K562 (cell line): ENCODE results near the gene AQR. TPM values are rescaled to one million over a fixed set of nuclear protein-coding genes. Genes with fewer than 3 reads are reported as not detected.
A peak's percentile ranks its signal among the peaks of the same experiment; 100 is the strongest.

Experiments
- ATAC-seq: fragments of 200-7000 bp; cut with Tn5 transposase; 3 replicates; pipeline ENCODE4 v1.9.1; 2020; ENCODE audit warnings: moderate library complexity
- BruUV-seq: library from RNA; stranded (reverse); fragments of 400-500 nt; replicated peaks from 2 replicates; lab custom pipeline; 2021; lab: Mats Ljungman, UMichigan
- CTCF ChIA-PET: fragments of 300-600 bp; formaldehyde crosslinking; extraction: SDS; loops from one replicate; lab custom pipeline; 2021; ENCODE audit warnings: low intra/inter-chr PET ratio; lab: Yijun Ruan, JAX
- POLR2A ChIA-PET: fragments of 300-600, 350-650 bp; sonication (Branson Sonifier 250); formaldehyde crosslinking; extraction: SDS; loops from one replicate; lab custom pipeline; 2021; ENCODE audit warnings: antibody characterized with exemption, inconsistent platforms; lab: Yijun Ruan, JAX
- DNase-seq, 4 experiments: peaks; one replicate each; pipeline versions ENCODE4 v3.0.0 to v3.0.0-alpha.2; 2011 to 2018; ENCODE audit warnings: low spot score in 3 of 4, mixed read lengths in 3 of 4; ENCODE audit errors: extremely low read depth in 1 of 4
- FAIRE-seq: peaks from 2 replicates; lab custom pipeline; 2011; peaks lifted over from hg19 to GRCh38; lab: Jason Lieb, UNC
- H2AFZ ChIP-seq: 2 replicates; pipeline ENCODE4 v1.6.0; 2011; ENCODE audit warnings: low read depth, low read length, control low read depth, inconsistent platforms
- H3K27ac ChIP-seq: fragments of 200-600 bp; 3 replicates; pipeline ENCODE4 v1.8.0; 2011; ENCODE audit warnings: low read depth, mild to moderate bottlenecking, control low read depth, inconsistent platforms, low read length, moderate library complexity, mixed read lengths; ENCODE audit errors: extremely low read depth
- H3K27me3 ChIP-seq, 2 experiments: fragments of 300-600 bp in 1 of 2; 2 replicates in 1 of 2; 3 replicates in 1 of 2; pipeline versions ENCODE4 v1.6.0 to v1.8.0; 2011; ENCODE audit warnings: inconsistent platforms in 2 of 2, low read length in 2 of 2, mild to moderate bottlenecking in 1 of 2, mixed read lengths in 1 of 2, moderate library complexity in 1 of 2; ENCODE audit not compliant: control insufficient read depth in 2 of 2, insufficient read depth in 2 of 2
- H3K36me3 ChIP-seq: fragments of 300-600 bp; 3 replicates; pipeline ENCODE4 v1.8.0; 2011; ENCODE audit warnings: mild to moderate bottlenecking, low read length, inconsistent platforms; ENCODE audit not compliant: control insufficient read depth, insufficient read depth
- H3K4me1 ChIP-seq, 2 experiments: fragments of 200-600 bp in 1 of 2; replicated peaks in 1 of 2; 2 replicates in 1 of 2; 3 replicates in 1 of 2; pipeline versions ENCODE4 v1.5.1 to v1.8.0; 2011; ENCODE audit warnings: inconsistent platforms in 2 of 2, low read length in 2 of 2, mild to moderate bottlenecking in 1 of 2, mixed read lengths in 1 of 2, moderate library complexity in 1 of 2; ENCODE audit not compliant: control insufficient read depth in 2 of 2, insufficient read depth in 2 of 2
- H3K4me2 ChIP-seq: 2 replicates; pipeline ENCODE4 v1.6.1; 2011; ENCODE audit warnings: low read length, control low read depth, inconsistent platforms, mixed read lengths; ENCODE audit not compliant: insufficient read depth
- H3K4me3 ChIP-seq: fragments of 200-600 bp; sonication (generic), shearing (Covaris generic); 2 replicates; pipeline ENCODE4 v1.5.1; 2016; ENCODE audit warnings: control low read depth, inconsistent platforms
- H3K79me2 ChIP-seq: fragments of 200-600 bp; 3 replicates; pipeline ENCODE4 v1.8.0; 2011; ENCODE audit warnings: low read length, inconsistent platforms; ENCODE audit not compliant: control insufficient read depth, insufficient read depth
- H3K9ac ChIP-seq, 2 experiments: 2 replicates each; pipeline versions ENCODE4 v1.6.0 to v1.6.1; 2011; ENCODE audit warnings: low read depth in 2 of 2, low read length in 2 of 2, control low read depth in 1 of 2, inconsistent platforms in 1 of 2, mild to moderate bottlenecking in 1 of 2, mixed read lengths in 1 of 2; ENCODE audit not compliant: insufficient read depth in 1 of 2
- H3K9me1 ChIP-seq: one replicate; pipeline ENCODE4 v1.6.0; 2011; ENCODE audit warnings: inconsistent platforms, mild to moderate bottlenecking, low read length, moderate library complexity; ENCODE audit not compliant: control insufficient read depth, insufficient read depth
- H3K9me3 ChIP-seq: replicated peaks from 2 replicates; pipeline ENCODE4 v1.5.1; 2011; ENCODE audit warnings: low read depth, low read length, inconsistent platforms; ENCODE audit not compliant: control insufficient read depth, insufficient read depth
- H4K20me1 ChIP-seq: replicated peaks from 2 replicates; pipeline ENCODE4 v1.6.1; 2011; ENCODE audit warnings: low read length, inconsistent platforms, mixed read lengths; ENCODE audit not compliant: control insufficient read depth, insufficient read depth
- C11orf30 ChIP-seq: fragments of 450-650 bp; IDR thresholded peaks from 2 replicates; pipeline ENCODE4 v1.6.1; 2016; ENCODE audit warnings: low read depth, mild to moderate bottlenecking
- KLF10 ChIP-seq: fragments of 250-450 bp; sonication (Bioruptor Pico); IDR thresholded peaks from 2 replicates; pipeline ENCODE4 v1.6.1; 2021; ENCODE audit warnings: matching md5 sums
- MAFF ChIP-seq: IDR thresholded peaks from 2 replicates; pipeline ENCODE4 v1.6.1; 2012; ENCODE audit warnings: low read length, improper control_type of control experiment
- MAFG ChIP-seq: fragments of 450-650 bp; conservative IDR thresholded peaks from 2 replicates; pipeline ENCODE4 v1.6.1; 2016; ENCODE audit warnings: missing genetic modification characterization, missing compliant biosample characterization
- MAFK ChIP-seq: IDR thresholded peaks from 2 replicates; pipeline ENCODE4 v1.6.1; 2011; ENCODE audit warnings: low read length, improper control_type of control experiment
- SMARCA5 ChIP-seq: fragments of 450-650 bp; IDR thresholded peaks from 2 replicates; pipeline ENCODE4 v1.6.1; 2016
- ZNF316 ChIP-seq: fragments of 450-650 bp; IDR thresholded peaks from 2 replicates; pipeline ENCODE4 v1.6.1; 2016
- ZNF551 ChIP-seq: fragments of 250-450 bp; sonication (Bioruptor Pico); IDR thresholded peaks from 2 replicates; pipeline ENCODE4 v1.5.0; 2021; ENCODE audit warnings: mild to moderate bottlenecking, moderate library complexity
- ZNF57 ChIP-seq: fragments of 450-650 bp; formaldehyde crosslinking; IDR thresholded peaks from 2 replicates; pipeline ENCODE4 v1.4.0; 2020; ENCODE audit warnings: mild to moderate bottlenecking, moderate library complexity
- WGBS: fragments of 100-300 bp; shearing (Covaris generic); methylation state at CpG from one replicate; pipeline ENCODE4 v1.1.6; 2016; ENCODE audit warnings: low coverage, mixed read lengths; ENCODE audit not compliant: insufficient coverage; ENCODE audit errors: missing lambda C conversion rate; 5-methylcytosine and 5-hydroxymethylcytosine counted together
- in situ Hi-C: fragments of 300-500 bp; cut with MboI; formaldehyde crosslinking; loops from 4 replicates; pipeline ENCODE4 v1.15.0; 2018; ENCODE audit warnings: inconsistent platforms, mixed read lengths
- intact Hi-C: fragments of 100-400 bp; cut with micrococcal nuclease; formaldehyde crosslinking; loops from 2 replicates; pipeline ENCODE4 v1.14.2; 2022
- polyA plus RNA-seq, 8 experiments: library from polyadenylated mRNA; depleted of rRNA in 4 of 8; stranded (reverse) in 5 of 8; unstranded in 3 of 8; fragments of >200 nt; fragmentation: Nextera tagmentation in 2 of 8; fragmentation: Illumina TruSeq in 1 of 8; extraction: Ambion mirVana in 2 of 8; extraction: Trizol in 1 of 8; gene quantifications; 2 replicates each; pipeline versions ENCODE4 v1.2.1 to v1.2.3, GENCODE V29; 2011 to 2014; ENCODE audit warnings: inconsistent platforms in 1 of 8, missing spikeins in 1 of 8
- total RNA-seq, 7 experiments: library from RNA; depleted of rRNA in 6 of 7; stranded (reverse); fragments of >200 nt in 6 of 7; fragmentation: Illumina TruSeq in 2 of 7; extraction: Trizol in 2 of 7; gene quantifications; 2 replicates each; pipeline versions ENCODE4 v1.2.1 to v1.2.3, GENCODE V29; 2011 to 2021; ENCODE audit warnings: low replicate concordance in 1 of 7

AQR gene
- total and polyA plus RNA-seq, 9 of the 15 experiments (the other 6 are each of a cell fraction or from before 2014, with no cell fraction given): 22.0 to 62.9 (median 39.3) TPM

- DNase-seq: no peak
- no TSS peak for BruUV-seq
- no peaks in the 10 kb centered on the region for H3K9me1 ChIP-seq
- no peaks in the 10 kb centered on the region for H4K20me1 ChIP-seq
- TF ChIP-seq MAFG (tag) (peak; percentile 50; the same call in 1 of the 2 replicates), C11orf30 (peak; percentile 62; the same call in 1 of the 2 replicates), KLF10 (CRISPR knock-in tag) (no peak), MAFF (peak; percentile 52), ZNF551 (CRISPR knock-in tag) (no peak), ZNF57 (no peak), MAFK (peak; percentile 54; the same call in 1 of the 2 replicates), SMARCA5 (no peak), ZNF316 (peak; percentile 83)
- TF ChIP-seq, all 486 proteins: peak for 5
- no peak for FAIRE-seq
- Histone ChIP-seq H3K27ac (no peak overlapping the region), H2AFZ (no peak overlapping the region), H3K9ac (no peak overlapping the region), H3K4me3 (no peak overlapping the region), H3K9me3 (no peaks in the 10 kb centered on the region), H3K27me3 (no peaks in the 10 kb centered on the region), H3K36me3 (peaks cover 81% of the 10 kb centered on the region), H3K4me1 (peaks cover 0 to 3% of the 10 kb centered on the region in 2 experiments; a peak in 1 of 5 replicates), H3K79me2 (no peaks in the 10 kb centered on the region), H3K4me2 (no peak overlapping the region)
- in situ Hi-C loops (no loop called here), intact Hi-C loops (no loop called here)
- ATAC-seq: no peak
- ChIA-PET POLR2A (interaction anchor here (1.7 kb wide), 1 partner anchor 9 kb away, joined by 4 read pairs; no protein-coding TSS in a partner anchor), CTCF (no interaction called here)
- WGBS: 92% methylated on average over 2 of the region's 2 CpGs
These were observed 28.3 kb downstream of the AQR start for GRCh38 chr15:34941185-34941698.
